ENCODE results near the gene TGFA.

Gene TGFA

DNA sequence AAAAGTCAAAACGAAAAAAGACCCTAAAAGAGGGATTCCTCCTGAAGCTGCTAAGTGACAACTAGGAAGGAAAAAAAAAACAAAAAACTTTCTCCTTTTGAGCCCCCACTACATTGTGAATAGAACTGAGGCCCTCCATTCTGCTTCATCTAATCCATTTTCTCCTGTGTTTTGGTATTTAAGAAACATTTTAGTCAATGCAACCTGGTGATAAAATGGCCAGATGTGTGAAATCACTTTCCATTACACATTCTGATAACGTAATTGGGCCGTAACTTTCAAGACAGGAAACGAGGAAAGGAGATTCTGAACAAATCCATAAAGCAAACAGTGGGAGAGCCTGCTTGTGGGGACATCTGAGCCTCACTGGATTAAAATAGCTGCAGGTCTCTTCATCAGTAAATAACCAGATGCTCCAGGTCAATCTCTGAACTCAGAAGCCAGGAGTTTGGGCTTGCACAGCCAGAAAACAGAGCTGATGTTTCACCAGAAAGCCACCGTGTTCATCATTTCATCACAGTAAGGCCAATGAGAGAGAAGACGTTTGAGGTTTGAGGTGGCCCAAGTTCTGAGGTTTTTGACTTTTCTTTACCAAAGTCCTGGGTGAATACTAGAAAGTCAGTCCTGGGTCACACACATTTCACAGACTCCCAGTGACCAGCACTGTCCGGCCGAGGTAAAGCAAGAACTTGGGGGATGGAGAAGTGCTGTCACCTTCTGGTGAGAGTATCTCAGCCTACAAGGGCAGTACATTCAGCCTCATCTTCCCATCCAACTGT, 47.8 kb downstream of the TGFA start:
- no peak overlapping the region for H3K9ac ChIP-seq (ENCODE audit: low read length in 5 of 5)
- H3K27ac ChIP-seq (ENCODE audit: low read depth, low read length), result no peak overlapping the region
- no peaks in the 10 kb centered on the region for H3K4me1 ChIP-seq (ENCODE audit: control insufficient read depth in 5 of 5, insufficient read depth in 5 of 5, low read length in 5 of 5)
- H3K27me3 ChIP-seq (ENCODE audit: control insufficient read depth in 5 of 5, insufficient read depth in 4 of 5, low read length in 5 of 5), result peaks cover 0 to 4% (median 3%) of the 10 kb centered on the region in 5 donors
- no peaks in the 10 kb centered on the region for H3K9me3 ChIP-seq (ENCODE audit: control insufficient read depth in 5 of 5, low read length in 5 of 5)
- H3K4me3 ChIP-seq (ENCODE audit: low read depth in 1 of 5, low read length in 5 of 5), result no peak overlapping the region
- H3K36me3 ChIP-seq (ENCODE audit: control insufficient read depth in 5 of 5, insufficient read depth in 5 of 5, low read length in 5 of 5), result no peaks in the 10 kb centered on the region

DNA sequence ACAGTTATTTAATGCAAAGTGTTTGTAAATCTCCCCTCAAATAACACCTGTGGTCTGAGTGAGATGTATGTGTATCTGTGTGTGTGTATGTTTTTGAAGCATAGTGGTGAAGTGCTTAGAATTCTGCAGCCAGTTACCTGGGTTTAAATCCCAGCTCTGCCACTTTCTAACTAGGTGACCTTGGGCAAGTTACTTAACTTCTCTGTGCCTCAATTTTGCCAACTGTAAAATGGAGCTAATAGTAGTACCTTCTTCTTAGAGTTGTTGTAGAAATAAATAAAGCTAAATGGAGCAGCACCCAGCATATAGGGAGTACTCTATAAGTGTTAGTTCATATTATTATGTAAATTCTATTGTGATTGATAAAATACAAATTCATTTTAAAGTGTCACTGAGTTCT, 48.9 kb downstream of the TGFA start:
- Histone ChIP-seq H3K9ac (ENCODE audit: low read length in 5 of 5) (no peak overlapping the region), H3K4me1 (ENCODE audit: control insufficient read depth in 5 of 5, insufficient read depth in 5 of 5, low read length in 5 of 5) (no peaks in the 10 kb centered on the region), H3K27me3 (ENCODE audit: control insufficient read depth in 5 of 5, insufficient read depth in 4 of 5, low read length in 5 of 5) (peaks cover 0 to 4% (median 3%) of the 10 kb centered on the region in 5 donors), H3K9me3 (ENCODE audit: control insufficient read depth in 5 of 5, low read length in 5 of 5) (no peaks in the 10 kb centered on the region), H3K36me3 (ENCODE audit: control insufficient read depth in 5 of 5, insufficient read depth in 5 of 5, low read length in 5 of 5) (no peaks in the 10 kb centered on the region), H3K4me3 (ENCODE audit: low read depth in 1 of 5, low read length in 5 of 5) (no peak overlapping the region), H3K27ac (ENCODE audit: low read depth, low read length) (no peak overlapping the region)

DNA sequence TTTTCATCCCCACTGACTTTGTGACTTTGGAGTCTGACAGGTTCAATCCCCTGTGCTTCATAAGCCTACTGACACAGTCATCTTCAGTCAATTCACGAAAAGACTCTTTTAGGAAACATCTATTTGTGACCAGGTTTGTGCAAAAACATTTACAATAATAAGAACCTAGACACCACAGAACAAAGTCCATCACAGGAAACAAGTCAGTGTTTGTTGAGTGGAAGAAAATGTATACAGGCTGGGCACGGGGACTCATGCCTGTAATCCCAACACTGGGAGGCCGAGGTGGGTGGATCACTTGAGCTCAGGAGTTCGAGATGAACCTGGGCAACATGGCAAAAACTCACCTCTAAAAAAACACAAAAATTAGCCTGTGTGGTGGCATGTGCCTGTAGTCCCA, 49.7 kb downstream of the TGFA start:
- H3K4me1 ChIP-seq (ENCODE audit: control insufficient read depth in 5 of 5, insufficient read depth in 5 of 5, low read length in 5 of 5), result no peaks in the 10 kb centered on the region
- no peaks in the 10 kb centered on the region for H3K9me3 ChIP-seq (ENCODE audit: control insufficient read depth in 5 of 5, low read length in 5 of 5)
- peaks cover 0 to 4% (median 3%) of the 10 kb centered on the region in 5 donors for H3K27me3 ChIP-seq (ENCODE audit: control insufficient read depth in 5 of 5, insufficient read depth in 4 of 5, low read length in 5 of 5)
- H3K4me3 ChIP-seq (ENCODE audit: low read depth in 1 of 5, low read length in 5 of 5), result no peak overlapping the region
- H3K9ac ChIP-seq (ENCODE audit: low read length in 5 of 5), result no peak overlapping the region
- H3K27ac ChIP-seq (ENCODE audit: low read depth, low read length), result no peak overlapping the region
- no peaks in the 10 kb centered on the region for H3K36me3 ChIP-seq (ENCODE audit: control insufficient read depth in 5 of 5, insufficient read depth in 5 of 5, low read length in 5 of 5)

DNA sequence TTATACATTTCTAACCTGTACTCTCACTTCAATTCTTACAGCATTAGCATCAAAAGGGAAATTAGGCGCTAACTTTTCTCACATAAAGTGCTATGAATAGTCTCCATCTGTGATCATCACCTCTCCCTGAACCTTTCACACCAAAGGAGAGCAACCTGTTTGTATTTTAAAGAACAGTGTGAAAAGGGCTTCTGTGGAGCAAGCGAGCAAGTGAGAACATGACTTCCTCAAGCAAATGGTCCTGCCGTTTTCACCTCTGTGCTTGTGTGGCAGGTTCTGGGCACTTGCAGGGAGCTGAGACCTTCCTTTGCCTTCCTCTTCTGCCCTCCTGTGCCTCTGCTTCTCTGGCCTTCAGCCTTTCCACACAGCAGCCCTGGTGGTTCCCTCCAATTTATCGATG, 51.9 kb downstream of the TGFA start:
- Histone ChIP-seq H3K9me3 (ENCODE audit: control insufficient read depth in 5 of 5, low read length in 5 of 5) (no peaks in the 10 kb centered on the region), H3K4me3 (ENCODE audit: low read depth in 1 of 5, low read length in 5 of 5) (no peak overlapping the region), H3K36me3 (ENCODE audit: control insufficient read depth in 5 of 5, insufficient read depth in 5 of 5, low read length in 5 of 5) (no peaks in the 10 kb centered on the region), H3K27ac (ENCODE audit: low read depth, low read length) (no peak overlapping the region), H3K9ac (ENCODE audit: low read length in 5 of 5) (no peak overlapping the region), H3K27me3 (ENCODE audit: control insufficient read depth in 5 of 5, insufficient read depth in 4 of 5, low read length in 5 of 5) (peaks cover 0 to 5% (median 3%) of the 10 kb centered on the region in 5 donors), H3K4me1 (ENCODE audit: control insufficient read depth in 5 of 5, insufficient read depth in 5 of 5, low read length in 5 of 5) (no peaks in the 10 kb centered on the region)

DNA sequence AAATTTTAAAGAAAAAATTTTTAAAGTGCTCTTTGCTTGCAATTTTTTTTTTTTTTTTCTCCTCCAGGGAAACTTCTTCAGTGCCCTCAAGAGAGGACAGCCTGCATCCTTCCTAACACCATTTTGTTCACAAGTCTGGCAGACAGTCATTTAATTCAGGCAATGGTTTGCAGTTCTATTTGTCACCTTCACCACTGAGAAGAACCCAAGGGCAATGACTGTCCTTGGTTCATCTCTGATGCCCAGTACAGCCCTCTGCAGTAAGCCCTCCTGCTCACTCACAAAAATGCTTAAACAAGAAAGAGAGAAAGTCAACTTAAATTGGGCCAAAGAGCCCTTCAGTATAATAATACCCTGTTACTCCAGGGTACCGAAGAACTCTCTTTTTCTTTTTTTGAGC, 52.4 kb downstream of the TGFA start:
- Histone ChIP-seq H3K27me3 (ENCODE audit: control insufficient read depth in 5 of 5, insufficient read depth in 4 of 5, low read length in 5 of 5) (peaks cover 0 to 6% (median 3%) of the 10 kb centered on the region in 5 donors), H3K9me3 (ENCODE audit: control insufficient read depth in 5 of 5, low read length in 5 of 5) (no peaks in the 10 kb centered on the region), H3K27ac (ENCODE audit: low read depth, low read length) (no peak overlapping the region), H3K4me1 (ENCODE audit: control insufficient read depth in 5 of 5, insufficient read depth in 5 of 5, low read length in 5 of 5) (no peaks in the 10 kb centered on the region), H3K36me3 (ENCODE audit: control insufficient read depth in 5 of 5, insufficient read depth in 5 of 5, low read length in 5 of 5) (no peaks in the 10 kb centered on the region), H3K4me3 (ENCODE audit: low read depth in 1 of 5, low read length in 5 of 5) (no peak overlapping the region), H3K9ac (ENCODE audit: low read length in 5 of 5) (no peak overlapping the region)

GRCh38 chr2:70499253-70499652, 54.4 kb downstream of the TGFA start:
- Histone ChIP-seq H3K36me3 (ENCODE audit: control insufficient read depth in 5 of 5, insufficient read depth in 5 of 5, low read length in 5 of 5) (no peaks in the 10 kb centered on the region), H3K4me1 (ENCODE audit: control insufficient read depth in 5 of 5, insufficient read depth in 5 of 5, low read length in 5 of 5) (no peaks in the 10 kb centered on the region), H3K9me3 (ENCODE audit: control insufficient read depth in 5 of 5, low read length in 5 of 5) (no peaks in the 10 kb centered on the region), H3K4me3 (ENCODE audit: low read depth in 1 of 5, low read length in 5 of 5) (no peak overlapping the region), H3K27me3 (ENCODE audit: control insufficient read depth in 5 of 5, insufficient read depth in 4 of 5, low read length in 5 of 5) (peaks cover 0 to 6% (median 3%) of the 10 kb centered on the region in 5 donors), H3K9ac (ENCODE audit: low read length in 5 of 5) (no peak overlapping the region), H3K27ac (ENCODE audit: low read depth, low read length) (no peak overlapping the region)

- no peak overlapping the region for H3K9ac ChIP-seq (ENCODE audit: low read length in 5 of 5)
These were observed 55.1 kb downstream of the TGFA start for GRCh38 chr2:70498528-70498927.

DNA sequence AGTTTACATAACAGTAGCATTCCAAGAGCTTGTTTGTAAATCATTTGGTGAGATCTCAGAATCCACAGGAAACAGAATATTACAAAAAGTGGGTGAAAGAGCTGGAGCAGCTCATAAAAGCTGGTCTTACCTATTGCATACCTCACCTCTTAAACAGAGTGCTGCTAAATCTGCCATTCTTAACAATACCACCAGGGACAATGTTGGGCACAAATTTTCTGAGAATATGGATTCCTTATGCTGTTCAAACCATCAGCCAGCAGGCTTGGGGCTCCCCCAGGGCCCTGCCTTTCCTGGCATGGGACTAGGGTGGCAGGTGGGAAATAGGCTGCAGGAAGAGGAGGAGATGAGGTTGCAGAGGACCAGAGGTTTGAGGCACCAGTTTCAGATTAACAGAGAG, 55.6 kb downstream of the TGFA start:
- Histone ChIP-seq H3K4me1 (ENCODE audit: control insufficient read depth in 5 of 5, insufficient read depth in 5 of 5, low read length in 5 of 5) (no peaks in the 10 kb centered on the region), H3K27me3 (ENCODE audit: control insufficient read depth in 5 of 5, insufficient read depth in 4 of 5, low read length in 5 of 5) (peaks cover 0 to 6% (median 3%) of the 10 kb centered on the region in 5 donors), H3K9me3 (ENCODE audit: control insufficient read depth in 5 of 5, low read length in 5 of 5) (no peaks in the 10 kb centered on the region), H3K36me3 (ENCODE audit: control insufficient read depth in 5 of 5, insufficient read depth in 5 of 5, low read length in 5 of 5) (no peaks in the 10 kb centered on the region), H3K4me3 (ENCODE audit: low read depth in 1 of 5, low read length in 5 of 5) (no peak overlapping the region), H3K9ac (ENCODE audit: low read length in 5 of 5) (no peak overlapping the region), H3K27ac (ENCODE audit: low read depth, low read length) (no peak overlapping the region)

More at GRCh38 chr2:70498528-70498927, 55.1 kb downstream of the TGFA start:
- Histone ChIP-seq H3K4me1 (ENCODE audit: control insufficient read depth in 5 of 5, insufficient read depth in 5 of 5, low read length in 5 of 5) (no peaks in the 10 kb centered on the region), H3K4me3 (ENCODE audit: low read depth in 1 of 5, low read length in 5 of 5) (no peak overlapping the region), H3K27ac (ENCODE audit: low read depth, low read length) (no peak overlapping the region), H3K27me3 (ENCODE audit: control insufficient read depth in 5 of 5, insufficient read depth in 4 of 5, low read length in 5 of 5) (peaks cover 0 to 6% (median 3%) of the 10 kb centered on the region in 5 donors), H3K36me3 (ENCODE audit: control insufficient read depth in 5 of 5, insufficient read depth in 5 of 5, low read length in 5 of 5) (no peaks in the 10 kb centered on the region), H3K9me3 (ENCODE audit: control insufficient read depth in 5 of 5, low read length in 5 of 5) (no peaks in the 10 kb centered on the region)

GRCh38 chr2:70496819-70497218, 56.8 kb downstream of the TGFA start:
- Histone ChIP-seq H3K4me3 (ENCODE audit: low read depth in 1 of 5, low read length in 5 of 5) (no peak overlapping the region), H3K27ac (ENCODE audit: low read depth, low read length) (no peak overlapping the region), H3K9ac (ENCODE audit: low read length in 5 of 5) (no peak overlapping the region), H3K4me1 (ENCODE audit: control insufficient read depth in 5 of 5, insufficient read depth in 5 of 5, low read length in 5 of 5) (no peaks in the 10 kb centered on the region), H3K9me3 (ENCODE audit: control insufficient read depth in 5 of 5, low read length in 5 of 5) (no peaks in the 10 kb centered on the region), H3K27me3 (ENCODE audit: control insufficient read depth in 5 of 5, insufficient read depth in 4 of 5, low read length in 5 of 5) (peaks cover 0 to 4% (median 0%) of the 10 kb centered on the region in 5 donors), H3K36me3 (ENCODE audit: control insufficient read depth in 5 of 5, insufficient read depth in 5 of 5, low read length in 5 of 5) (no peaks in the 10 kb centered on the region)

DNA sequence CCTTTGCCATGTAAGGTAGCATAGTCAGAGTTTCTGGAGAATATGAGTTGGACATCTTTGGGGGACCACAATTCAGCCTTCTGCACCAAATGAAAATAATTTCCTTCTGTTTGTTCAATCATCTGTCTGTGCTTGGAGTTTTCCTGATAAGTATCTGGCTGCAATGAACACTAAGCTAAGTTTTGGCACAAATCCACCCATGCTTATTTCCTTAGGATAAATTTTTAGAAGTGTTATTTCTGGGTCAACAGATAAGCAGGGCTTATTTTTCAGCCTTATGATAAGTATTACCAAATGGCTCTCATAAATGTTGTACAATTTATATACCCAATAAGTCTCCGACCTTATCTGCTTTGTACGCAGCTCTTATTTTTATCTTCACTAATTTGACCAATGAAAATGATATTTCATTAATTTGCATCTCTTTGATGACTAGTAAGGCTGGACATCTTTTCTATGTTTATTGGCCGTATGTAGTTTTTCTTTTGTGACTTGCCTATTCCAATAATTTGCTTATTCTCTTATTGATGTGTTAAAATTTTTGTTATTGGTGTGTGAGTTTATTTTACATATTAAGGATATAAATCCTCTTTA, 59.2 kb downstream of the TGFA start:
- Histone ChIP-seq H3K9me3 (ENCODE audit: control insufficient read depth in 5 of 5, low read length in 5 of 5) (no peaks in the 10 kb centered on the region), H3K9ac (ENCODE audit: low read length in 5 of 5) (no peak overlapping the region), H3K27me3 (ENCODE audit: control insufficient read depth in 5 of 5, insufficient read depth in 4 of 5, low read length in 5 of 5) (peaks cover 0 to 4% (median 0%) of the 10 kb centered on the region in 5 donors), H3K4me3 (ENCODE audit: low read depth in 1 of 5, low read length in 5 of 5) (no peak overlapping the region), H3K36me3 (ENCODE audit: control insufficient read depth in 5 of 5, insufficient read depth in 5 of 5, low read length in 5 of 5) (no peaks in the 10 kb centered on the region), H3K4me1 (ENCODE audit: control insufficient read depth in 5 of 5, insufficient read depth in 5 of 5, low read length in 5 of 5) (no peaks in the 10 kb centered on the region), H3K27ac (ENCODE audit: low read depth, low read length) (no peak overlapping the region)
